ENCODE data around the gene SEC61B. TPM values are rescaled to one million over a fixed set of nuclear protein-coding genes. Genes with fewer than 3 reads are reported as not detected.

SEC61B gene
- polyA plus RNA-seq, 1 experiment = 207 TPM

DNA sequence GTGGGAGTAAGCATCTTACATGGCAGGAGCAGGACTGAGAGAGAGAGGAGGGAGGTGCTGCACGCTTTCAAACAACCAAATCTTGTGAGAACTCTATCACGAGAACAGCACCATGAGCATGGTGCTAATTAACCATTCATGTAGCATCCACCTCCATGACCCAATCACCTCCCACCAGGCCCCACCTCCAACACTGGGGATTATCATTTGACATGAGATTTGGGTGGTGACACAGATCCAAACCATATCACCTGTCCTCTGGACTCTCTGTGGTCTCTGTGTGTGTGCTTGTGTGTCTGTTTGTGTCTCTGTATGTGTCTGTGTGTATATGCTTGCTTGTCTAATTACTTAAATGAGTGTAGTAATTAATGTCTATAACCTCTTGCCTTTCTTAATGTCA, 31.1 kb downstream of the SEC61B start:
- ChIA-PET CTCF (no interaction called here), POLR2A (no interaction called here)
- no peak for TF ChIP-seq CTCF (IDR thresholded peaks at IDR 0.05; ENCODE audit: low read depth, low read length)

GRCh38 chr9:99253772-99254431, 31.8 kb downstream of the SEC61B start:
- CTCF ChIA-PET = no interaction called here
- peaks cover 5% of the 10 kb centered on the region for H3K27me3 ChIP-seq (ENCODE audit: control insufficient read depth, insufficient read depth, low read length)

More for the DNA sequence above, 31.1 kb downstream of the SEC61B start:
- Histone ChIP-seq H3K4me3 (ENCODE audit: low read depth, low read length) (no peak overlapping the region), H3K27me3 (ENCODE audit: control insufficient read depth, insufficient read depth, low read length) (peaks cover 5% of the 10 kb centered on the region), H3K27ac (ENCODE audit: low read depth, low read length) (no peak overlapping the region), H3K9me3 (ENCODE audit: control insufficient read depth, insufficient read depth, low read length) (no peaks in the 10 kb centered on the region; the same call in 1 of the 2 replicates)
- DNase-seq (ENCODE audit: low read depth, low spot score) = no peak

DNA sequence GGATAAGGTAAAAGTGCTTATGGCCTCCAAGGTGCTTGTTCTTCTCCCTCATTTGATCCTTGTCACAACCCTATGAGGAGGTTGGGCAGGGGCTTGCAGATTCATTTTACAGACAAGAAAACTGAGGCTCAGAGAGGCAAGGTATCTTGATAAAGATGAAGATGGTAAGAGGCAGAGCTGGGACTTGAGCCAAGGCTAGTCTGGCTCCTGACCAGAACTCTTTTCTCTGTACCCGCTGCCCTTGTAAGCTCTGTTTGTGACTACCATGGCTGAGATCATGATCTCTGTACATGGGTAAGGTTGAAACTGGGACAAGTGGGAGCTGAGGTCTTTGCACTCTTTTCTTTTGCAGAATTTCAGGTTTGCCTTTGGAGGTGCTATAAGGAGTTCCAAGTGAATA, 33.6 kb downstream of the SEC61B start:
- ChIA-PET POLR2A (no interaction called here), CTCF (no interaction called here)
- TF ChIP-seq CTCF (IDR thresholded peaks at IDR 0.05; ENCODE audit: low read depth, low read length) = no peak
- Histone ChIP-seq H3K9me3 (ENCODE audit: control insufficient read depth, insufficient read depth, low read length) (no peaks in the 10 kb centered on the region; the same call in 1 of the 2 replicates), H3K27ac (ENCODE audit: low read depth, low read length) (no peak overlapping the region), H3K27me3 (ENCODE audit: control insufficient read depth, insufficient read depth, low read length) (peaks cover 5% of the 10 kb centered on the region), H3K4me3 (ENCODE audit: low read depth, low read length) (no peak overlapping the region)
- DNase-seq (ENCODE audit: low read depth, low spot score) = no peak

More at GRCh38 chr9:99253772-99254431, 31.8 kb downstream of the SEC61B start:
- Histone ChIP-seq H3K27ac (ENCODE audit: low read depth, low read length) (no peak overlapping the region), H3K4me3 (ENCODE audit: low read depth, low read length) (no peak overlapping the region), H3K9me3 (ENCODE audit: control insufficient read depth, insufficient read depth, low read length) (no peaks in the 10 kb centered on the region; the same call in 1 of the 2 replicates)
- POLR2A ChIA-PET = no interaction called here
- no peak for DNase-seq (ENCODE audit: low read depth, low spot score)
- TF ChIP-seq CTCF (IDR thresholded peaks at IDR 0.05; ENCODE audit: low read depth, low read length) = no peak

- Histone ChIP-seq H3K9me3 (ENCODE audit: control insufficient read depth, insufficient read depth, low read length) (no peaks in the 10 kb centered on the region; the same call in 1 of the 2 replicates), H3K27ac (ENCODE audit: low read depth, low read length) (no peak overlapping the region), H3K27me3 (ENCODE audit: control insufficient read depth, insufficient read depth, low read length) (peaks cover 5% of the 10 kb centered on the region), H3K4me3 (ENCODE audit: low read depth, low read length) (no peak overlapping the region)
- CTCF ChIA-PET = interaction anchor here (0.7 kb wide), 1 partner anchor 303 kb away, joined by 3 read pairs; no protein-coding TSS in a partner anchor
- POLR2A ChIA-PET = no interaction called here
- TF ChIP-seq CTCF (IDR thresholded peaks at IDR 0.05; ENCODE audit: low read depth, low read length) = no peak
- DNase-seq (ENCODE audit: low read depth, low spot score) = no peak
Measured at GRCh38 chr9:99257723-99258389, 35.8 kb downstream of the SEC61B start.
